Measurements from ENCODE around the gene SMIM9.

- TF ChIP-seq POLR2A (IDR thresholded peaks at IDR 0.05) (no peak), CTCF (IDR thresholded peaks at IDR 0.05) (no peak), EP300 (IDR thresholded peaks at IDR 0.05) (no peak), POLR2AphosphoS5 (IDR thresholded peaks at IDR 0.05) (no peak)
These were observed 59.8 kb downstream of the SMIM9 start for GRCh38 chrX:154774622-154775021.
